ENCODE data around the gene ASH1L.
A peak's percentile ranks its signal among the peaks of the same experiment; 100 is the strongest.

Gene ASH1L

GRCh38 chr1:155324717-155325602, 237.6 kb downstream of the ASH1L start (continued):
- TF ChIP-seq ZNF148 (tag by site-specific recombination; IDR thresholded peaks at IDR 0.05; ENCODE audit: borderline replicate concordance) (no peak), ZBTB8A (tag by site-specific recombination; IDR thresholded peaks at IDR 0.05) (peak; percentile 92), ZNF76 (tag by site-specific recombination; IDR thresholded peaks at IDR 0.05; ENCODE audit: borderline replicate concordance, low read depth) (no peak; the same call in 1 of the 2 replicates), ZBTB7A (tag by site-specific recombination; IDR thresholded peaks at IDR 0.05; ENCODE audit: low read depth) (no peak; the same call in 1 of the 2 replicates), ZNF560 (tag by site-specific recombination; IDR thresholded peaks at IDR 0.05; ENCODE audit: borderline replicate concordance) (no peak), ZNF530 (tag by site-specific recombination; IDR thresholded peaks at IDR 0.05; ENCODE audit: low read depth) (no peak), ZSCAN23 (tag by site-specific recombination; IDR thresholded peaks at IDR 0.05) (no peak), TRIM28 (IDR thresholded peaks at IDR 0.05; ENCODE audit: borderline replicate concordance, low read length) (no peak), ZBTB6 (tag by site-specific recombination; IDR thresholded peaks at IDR 0.05) (no peak; the same call in 1 of the 2 replicates), ZNF114 (tag by site-specific recombination; IDR thresholded peaks at IDR 0.05) (no peak), ZNF341 (tag by site-specific recombination; IDR thresholded peaks at IDR 0.05; ENCODE audit: low read depth) (peak; percentile 97), ZNF707 (tag by site-specific recombination; IDR thresholded peaks at IDR 0.05) (no peak), ZNF112 (tag by site-specific recombination; IDR thresholded peaks at IDR 0.05) (no peak), ZNF48 (tag by site-specific recombination; IDR thresholded peaks at IDR 0.05) (no peak), ZNF785 (tag by site-specific recombination; IDR thresholded peaks at IDR 0.05) (no peak), ZNF37A (tag by site-specific recombination; IDR thresholded peaks at IDR 0.05) (no peak), ZNF777 (tag by site-specific recombination; IDR thresholded peaks at IDR 0.05; ENCODE audit: borderline replicate concordance) (peak; percentile 29; the same call in 1 of the 2 replicates), ZBTB49 (tag by site-specific recombination; IDR thresholded peaks at IDR 0.05; ENCODE audit: low read depth) (no peak), SP7 (tag by site-specific recombination; IDR thresholded peaks at IDR 0.05) (no peak; the same call in 1 of the 2 replicates), FEZF1 (tag by site-specific recombination; IDR thresholded peaks at IDR 0.05) (no peak), MEIS1 (CRISPR knock-in tag; IDR thresholded peaks at IDR 0.05; ENCODE audit: borderline replicate concordance) (no peak), INSM2 (tag by site-specific recombination; IDR thresholded peaks at IDR 0.05) (no peak), ZNF747 (tag by site-specific recombination; IDR thresholded peaks at IDR 0.05) (no peak), ZNF626 (tag by site-specific recombination; IDR thresholded peaks at IDR 0.05) (no peak), IKZF3 (tag by site-specific recombination; IDR thresholded peaks at IDR 0.05) (peak; percentile 92), PRDM1 (tag by site-specific recombination; IDR thresholded peaks at IDR 0.05) (peak; percentile 47; the same call in 1 of the 2 replicates), HOXD13 (CRISPR knock-in tag; IDR thresholded peaks at IDR 0.05; ENCODE audit: borderline replicate concordance) (no peak), ZNF155 (tag by site-specific recombination; IDR thresholded peaks at IDR 0.05) (no peak), ZXDB (tag by site-specific recombination; IDR thresholded peaks at IDR 0.05) (peak; percentile 10; the same call in 1 of the 2 replicates), ZSCAN4 (tag by site-specific recombination; IDR thresholded peaks at IDR 0.05) (no peak)
